MM.1S (cell line): ENCODE data around the gene LNX2.

Source experiments
- EZH2 ChIP-seq: fragments of 300-600 bp; sonication (generic); optimal IDR thresholded peaks from 2 replicates; pipeline ENCODE3; 2017; ENCODE audit warnings: low read depth, mild to moderate bottlenecking, antibody characterized with exemption, low read length, mixed read lengths
- EZH2phosphoT487 ChIP-seq: fragments of 300-600 bp; sonication (generic); IDR thresholded peaks from 2 replicates; pipeline ENCODE4 v1.6.1; 2018; ENCODE audit warnings: antibody characterized with exemption, low read length
- TF ChIP-seq, protein P1 (sequence below): fragments of 300-600 bp; sonication (generic); IDR thresholded peaks from 2 replicates; pipeline ENCODE4 v1.5.1; 2016; ENCODE audit warnings: antibody characterized with exemption, low read length, mixed read lengths

DNA sequence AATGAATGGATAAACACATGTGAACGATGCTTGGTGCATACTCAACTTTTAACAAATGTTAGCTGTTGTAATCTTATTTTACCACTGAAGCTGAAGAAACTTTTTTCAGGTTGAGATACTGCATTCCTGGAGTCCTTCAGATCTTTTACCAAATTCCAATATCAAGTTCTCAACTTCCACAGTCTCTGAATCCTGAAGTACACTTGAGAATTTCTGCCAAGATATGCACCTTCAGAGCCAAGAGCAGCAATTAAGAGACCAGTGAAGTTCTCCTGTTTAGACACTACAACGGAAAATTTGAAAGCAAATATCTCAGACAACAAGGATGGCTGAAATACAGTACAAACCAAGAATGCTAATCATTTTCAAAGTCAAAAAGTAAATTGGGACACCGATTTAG lies 85.3 kb downstream of the LNX2 start:
- TF ChIP-seq EZH2 (no peak), EZH2phosphoT487 (no peak)
- TF ChIP-seq, protein P1, sequence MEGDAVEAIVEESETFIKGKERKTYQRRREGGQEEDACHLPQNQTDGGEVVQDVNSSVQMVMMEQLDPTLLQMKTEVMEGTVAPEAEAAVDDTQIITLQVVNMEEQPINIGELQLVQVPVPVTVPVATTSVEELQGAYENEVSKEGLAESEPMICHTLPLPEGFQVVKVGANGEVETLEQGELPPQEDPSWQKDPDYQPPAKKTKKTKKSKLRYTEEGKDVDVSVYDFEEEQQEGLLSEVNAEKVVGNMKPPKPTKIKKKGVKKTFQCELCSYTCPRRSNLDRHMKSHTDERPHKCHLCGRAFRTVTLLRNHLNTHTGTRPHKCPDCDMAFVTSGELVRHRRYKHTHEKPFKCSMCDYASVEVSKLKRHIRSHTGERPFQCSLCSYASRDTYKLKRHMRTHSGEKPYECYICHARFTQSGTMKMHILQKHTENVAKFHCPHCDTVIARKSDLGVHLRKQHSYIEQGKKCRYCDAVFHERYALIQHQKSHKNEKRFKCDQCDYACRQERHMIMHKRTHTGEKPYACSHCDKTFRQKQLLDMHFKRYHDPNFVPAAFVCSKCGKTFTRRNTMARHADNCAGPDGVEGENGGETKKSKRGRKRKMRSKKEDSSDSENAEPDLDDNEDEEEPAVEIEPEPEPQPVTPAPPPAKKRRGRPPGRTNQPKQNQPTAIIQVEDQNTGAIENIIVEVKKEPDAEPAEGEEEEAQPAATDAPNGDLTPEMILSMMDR = no peak
